ENCODE measurements around the gene MREG. TPM values are rescaled to one million over a fixed set of nuclear protein-coding genes. Genes with fewer than 3 reads are reported as not detected.

MREG gene
- total RNA-seq, 1 donor from 2014 or later: 9.1 TPM

- H3K9me3 Mint-ChIP-seq: no peaks in the 10 kb centered on the region
- no peak overlapping the region for H3K4me3 Mint-ChIP-seq
- H3K4me1 Mint-ChIP-seq: no peaks in the 10 kb centered on the region
- H3K36me3 Mint-ChIP-seq (ENCODE audit: low read depth): peaks cover 2% of the 10 kb centered on the region
- H3K27ac Mint-ChIP-seq (ENCODE audit: unreplicated experiment): no peak overlapping the region
- no peaks in the 10 kb centered on the region for H3K27me3 Mint-ChIP-seq (ENCODE audit: low read depth)
- no peak for DNase-seq (ENCODE audit: low read depth, low spot score)
- TF ChIP-seq CTCF (conservative IDR thresholded peaks at IDR 0.05): no peak
Measured at GRCh38 chr2:216021768-216022565, 8.6 kb upstream of the MREG start.

- Mint-ChIP-seq H3K36me3 (ENCODE audit: low read depth) (peaks cover 2% of the 10 kb centered on the region), H3K9me3 (no peaks in the 10 kb centered on the region), H3K27me3 (ENCODE audit: low read depth) (no peaks in the 10 kb centered on the region), H3K4me3 (no peak overlapping the region), H3K27ac (ENCODE audit: unreplicated experiment) (no peak overlapping the region), H3K4me1 (peaks cover 4% of the 10 kb centered on the region)
- no peak for DNase-seq (ENCODE audit: low read depth, low spot score)
- TF ChIP-seq CTCF (conservative IDR thresholded peaks at IDR 0.05): no peak
Measured at GRCh38 chr2:216018709-216019108, 5.4 kb upstream of the MREG start.

- no peak for DNase-seq (ENCODE audit: low read depth, low spot score)
- Mint-ChIP-seq H3K4me3 (no peak overlapping the region), H3K9me3 (no peaks in the 10 kb centered on the region), H3K36me3 (ENCODE audit: low read depth) (peaks cover 2% of the 10 kb centered on the region), H3K4me1 (peaks cover 14% of the 10 kb centered on the region), H3K27me3 (ENCODE audit: low read depth) (no peaks in the 10 kb centered on the region), H3K27ac (ENCODE audit: unreplicated experiment) (no peak overlapping the region)
- TF ChIP-seq CTCF (conservative IDR thresholded peaks at IDR 0.05): no peak
Measured at GRCh38 chr2:216017365-216017764, 4.0 kb upstream of the MREG start.

- Mint-ChIP-seq H3K36me3 (ENCODE audit: low read depth) (peaks cover 2% of the 10 kb centered on the region), H3K27ac (ENCODE audit: unreplicated experiment) (no peak overlapping the region), H3K4me3 (no peak overlapping the region), H3K4me1 (peaks cover 20% of the 10 kb centered on the region), H3K27me3 (ENCODE audit: low read depth) (no peaks in the 10 kb centered on the region), H3K9me3 (no peaks in the 10 kb centered on the region)
- TF ChIP-seq CTCF (conservative IDR thresholded peaks at IDR 0.05): no peak
- DNase-seq (ENCODE audit: low read depth, low spot score): no peak
Measured at GRCh38 chr2:216016581-216016980, 3.2 kb upstream of the MREG start.

- H3K4me3 Mint-ChIP-seq: no peak overlapping the region
Measured at GRCh38 chr2:216015722-216016464, 2.5 kb upstream of the MREG start.

More at GRCh38 chr2:216015722-216016464, 2.5 kb upstream of the MREG start:
- Mint-ChIP-seq H3K36me3 (ENCODE audit: low read depth) (peaks cover 2% of the 10 kb centered on the region), H3K9me3 (no peaks in the 10 kb centered on the region), H3K27me3 (ENCODE audit: low read depth) (no peaks in the 10 kb centered on the region), H3K27ac (ENCODE audit: unreplicated experiment) (no peak overlapping the region), H3K4me1 (peaks cover 20% of the 10 kb centered on the region)
- no peak for TF ChIP-seq CTCF (conservative IDR thresholded peaks at IDR 0.05)
- no peak for DNase-seq (ENCODE audit: low read depth, low spot score)

Measured in neural crest cell (in vitro differentiated cells).